ENCODE results near the gene ERGIC1. TPM values are rescaled to one million over a fixed set of nuclear protein-coding genes. Genes with fewer than 3 reads are reported as not detected.

The ERGIC1 gene
- total RNA-seq, 1 experiment from 2014 or later, result 77.0 TPM

- Histone ChIP-seq H3K9me3 (ENCODE audit: control insufficient read depth, low read depth, low read length) (no peaks in the 10 kb centered on the region), H3K9ac (ENCODE audit: extremely low read depth, insufficient read length, low read length) (no peak overlapping the region), H3K27me3 (ENCODE audit: insufficient read depth, low read length) (no peaks in the 10 kb centered on the region), H3K4me2 (ENCODE audit: insufficient read depth, insufficient read length, low read length) (no peak overlapping the region), H3K4me1 (ENCODE audit: insufficient read depth, low read length) (no peaks in the 10 kb centered on the region), H3K4ac (ENCODE audit: low read depth, low read length) (no peak overlapping the region), H3K56ac (ENCODE audit: insufficient read length, low read depth, low read length) (no peak overlapping the region), H3K23ac (ENCODE audit: insufficient read length, low read depth, low read length) (no peak overlapping the region), H3T11ph (ENCODE audit: low read length) (no peak overlapping the region), H2AK5ac (ENCODE audit: insufficient read length, low read length) (no peak overlapping the region), H3K23me2 (ENCODE audit: insufficient read length, low read depth, low read length, poor library complexity, severe bottlenecking) (no peaks in the 10 kb centered on the region), H2BK12ac (ENCODE audit: insufficient read length, low read depth, low read length) (no peak overlapping the region), H3K79me2 (ENCODE audit: insufficient read depth, low read length) (no peaks in the 10 kb centered on the region), H2BK20ac (ENCODE audit: low read depth, low read length, poor library complexity, severe bottlenecking) (no peak overlapping the region), H4K5ac (ENCODE audit: insufficient read length, low read depth, low read length) (no peak overlapping the region), H3K79me1 (ENCODE audit: insufficient read depth, low read depth, low read length, poor library complexity, severe bottlenecking) (no peaks in the 10 kb centered on the region), H4K8ac (replicated peaks; ENCODE audit: insufficient read length, low read depth, low read length) (no peak overlapping the region), H2AFZ (ENCODE audit: low read length) (no peak overlapping the region), H4K91ac (ENCODE audit: insufficient read length, low read depth, low read length) (no peak overlapping the region), H2BK15ac (ENCODE audit: low read depth, low read length) (no peak overlapping the region), H3K27ac (ENCODE audit: insufficient read length, low read depth, low read length) (no peak overlapping the region), H3K14ac (ENCODE audit: insufficient read depth, low read length) (no peak overlapping the region), H3K18ac (ENCODE audit: insufficient read length, low read depth, low read length) (no peak overlapping the region), H2BK5ac (ENCODE audit: insufficient read length, low read length) (no peak overlapping the region), H4K20me1 (ENCODE audit: control insufficient read depth, insufficient read depth, insufficient read length) (no peaks in the 10 kb centered on the region), H2BK120ac (ENCODE audit: low read depth, low read length, poor library complexity, severe bottlenecking) (no peak overlapping the region)
- Mint-ChIP-seq H3K36me3 (ENCODE audit: insufficient read depth in 1 of 3, low read depth in 3 of 3) (peaks cover 11 to 50% (median 41%) of the 10 kb centered on the region in 3 experiments; a peak in 6 of 7 replicates), H3K27ac (no peak overlapping the region), H3K9me3 (no peaks in the 10 kb centered on the region), H3K4me3 (no peak overlapping the region), H3K27me3 (ENCODE audit: low read depth) (no peaks in the 10 kb centered on the region), H3K4me1 (peaks cover 2 to 9% of the 10 kb centered on the region in 2 experiments; a peak in 3 of 4 replicates)
- no peak for TF ChIP-seq CTCF (conservative IDR thresholded peaks at IDR 0.05)
- WGBS (ENCODE audit: extremely low coverage, insufficient read length, low lambda C conversion rate), result no CpG with 5 or more reads among the region's 7 CpGs
- no peak for DNase-seq
These were observed 64.9 kb downstream of the ERGIC1 start for GRCh38 chr5:172898843-172899369.

Data from H9 (cell line).